T-helper 22 cell (primary cell): ENCODE results near the gene PSD4.

ENCODE experiments used
- DNase-seq: peaks from one replicate; pipeline ENCODE4 v3.0.0-alpha.2; 2020; ENCODE audit warnings: low read depth

PSD4 gene

DNA sequence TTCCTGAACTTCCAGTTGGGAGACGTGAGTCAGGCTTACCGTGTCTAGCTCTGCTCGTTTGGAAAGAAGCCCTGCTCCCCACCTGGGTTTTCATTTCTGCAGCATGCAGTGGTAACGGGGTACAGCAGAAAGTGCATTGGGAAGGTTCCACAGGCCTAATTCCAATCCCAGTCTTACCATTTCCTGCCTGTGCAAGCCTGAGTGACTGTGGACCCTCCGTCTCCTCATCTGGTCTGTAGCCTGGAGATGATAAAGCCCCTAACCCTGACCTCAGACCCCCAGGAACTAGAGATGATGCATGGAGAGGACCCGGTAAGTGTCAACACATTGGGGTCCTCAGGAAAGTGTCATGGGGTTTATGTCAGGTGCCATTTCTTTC is 5.8 kb upstream of the PSD4 start:
- no peak for DNase-seq

DNA sequence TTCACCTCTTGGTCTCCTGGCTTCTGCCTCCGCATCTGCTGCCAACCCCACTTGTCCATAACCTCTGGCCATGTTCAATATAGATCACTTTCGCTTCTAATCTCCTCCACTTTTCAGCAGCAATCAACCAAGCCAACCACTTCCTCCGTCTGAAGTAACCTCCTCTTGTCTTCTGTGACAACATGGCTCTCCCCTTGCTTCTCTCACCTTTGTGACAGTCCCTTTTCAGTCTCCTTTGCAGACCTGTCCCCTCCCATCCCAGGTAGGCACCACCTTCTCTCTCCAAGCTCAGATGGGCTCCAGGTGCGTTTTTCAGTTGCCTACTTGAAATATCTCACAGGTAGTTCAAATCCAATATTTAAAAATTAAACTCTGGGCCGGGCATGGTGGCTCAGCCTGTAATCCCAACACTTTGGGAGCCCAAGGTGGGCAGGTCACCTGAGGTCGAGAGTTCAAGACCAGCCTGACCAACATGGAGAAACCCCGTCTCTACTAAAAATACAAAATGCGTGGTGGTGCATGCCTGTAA is 4.7 kb upstream of the PSD4 start:
- no peak for DNase-seq

GRCh38 chr2:113169586-113169985 is 4.2 kb upstream of the PSD4 start:
- no peak for DNase-seq

- no peak for DNase-seq
Observed at GRCh38 chr2:113171334-113172075, 2.3 kb upstream of the PSD4 start.

DNA sequence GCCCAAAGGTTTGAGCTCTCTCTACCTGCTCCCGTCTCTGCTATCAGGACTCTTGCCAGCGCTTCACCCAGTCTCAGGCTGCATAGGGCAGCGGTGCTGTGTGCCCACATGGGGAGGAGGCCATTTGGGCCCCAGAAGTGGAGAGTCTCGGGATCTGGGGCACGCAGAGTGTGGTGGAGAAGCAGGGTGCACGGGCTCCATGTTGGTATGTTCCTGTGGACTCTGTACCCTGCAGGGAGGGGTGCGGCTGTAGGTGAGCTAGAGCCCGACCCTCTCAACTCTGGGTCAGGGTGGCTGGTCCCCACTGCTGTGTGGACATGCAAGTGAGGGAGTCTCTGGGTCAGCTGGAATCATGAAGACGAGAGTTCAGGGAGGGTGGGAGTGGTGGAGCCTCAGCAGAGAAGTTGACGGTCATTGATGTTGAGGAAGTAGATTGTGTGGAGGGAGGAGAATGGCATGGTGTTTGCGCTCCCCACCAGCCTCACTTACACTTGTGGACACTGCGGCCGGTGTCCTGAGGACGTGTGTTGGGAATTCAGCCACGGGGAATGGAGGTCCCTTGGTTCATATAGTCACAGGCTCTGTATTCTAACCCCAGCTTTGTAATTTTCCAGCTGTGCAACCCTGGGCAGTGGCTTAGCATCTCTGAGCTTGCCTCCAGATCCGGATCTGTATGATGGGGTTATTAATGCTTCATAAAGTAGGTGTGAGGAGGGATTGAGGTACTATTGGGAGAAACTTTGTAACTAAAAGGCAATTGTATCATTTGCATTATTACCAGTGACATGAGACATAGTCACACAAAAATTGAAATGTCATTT is 840 bp upstream of the PSD4 start:
- no peak for DNase-seq

DNA sequence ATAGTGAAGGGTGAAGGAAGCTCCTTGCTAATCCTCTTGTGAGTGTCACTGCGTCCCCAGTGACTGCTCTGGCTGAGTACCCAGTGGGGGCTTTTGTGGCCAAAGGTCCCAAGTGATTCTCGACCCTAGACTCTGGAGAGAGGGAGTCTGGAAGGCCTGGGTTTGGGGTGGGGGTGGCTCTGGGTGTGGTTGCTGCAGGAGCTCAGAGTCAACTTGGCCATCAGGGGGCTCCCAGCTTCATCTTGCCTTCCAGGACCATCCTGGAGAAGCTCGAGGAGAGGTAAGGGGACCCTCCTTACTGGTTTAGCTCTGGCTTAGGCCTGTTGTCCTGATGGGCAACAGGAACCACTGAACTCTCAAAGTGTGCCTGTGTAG is 592 bp downstream of the PSD4 start:
- no peak for DNase-seq

DNA sequence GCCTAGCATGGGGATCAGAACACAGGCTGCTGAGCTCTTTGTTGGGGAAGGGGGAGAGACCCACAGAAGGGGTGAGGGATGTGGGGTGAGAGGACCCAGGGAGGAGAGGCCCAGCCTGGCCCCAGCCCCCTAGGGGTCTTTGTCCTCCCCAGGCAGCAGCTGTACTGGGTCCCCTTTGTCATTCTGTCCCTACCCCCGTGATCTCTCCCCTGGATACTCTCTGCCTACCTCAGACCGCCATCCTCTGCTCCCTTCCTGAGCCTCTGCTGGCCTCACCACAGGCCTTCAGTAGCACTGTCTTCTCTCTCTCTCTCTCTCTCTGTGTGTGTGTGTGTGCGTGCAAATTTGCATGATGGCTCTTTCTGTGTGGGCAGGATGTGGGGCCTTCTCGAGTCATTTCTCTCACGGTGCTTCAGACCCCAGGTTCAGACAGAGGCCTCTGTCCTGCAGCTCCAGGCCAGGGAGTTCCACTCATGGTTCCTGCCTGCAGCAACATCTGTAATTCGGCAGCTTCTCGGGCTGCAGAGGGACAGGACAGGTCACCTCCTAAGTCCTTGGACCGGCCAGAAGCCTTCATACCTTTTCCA is 1.4 kb downstream of the PSD4 start:
- peak; percentile 57 for DNase-seq

GRCh38 chr2:113175736-113176695 is 2.2 kb downstream of the PSD4 start:
- DNase-seq: no peak

DNA sequence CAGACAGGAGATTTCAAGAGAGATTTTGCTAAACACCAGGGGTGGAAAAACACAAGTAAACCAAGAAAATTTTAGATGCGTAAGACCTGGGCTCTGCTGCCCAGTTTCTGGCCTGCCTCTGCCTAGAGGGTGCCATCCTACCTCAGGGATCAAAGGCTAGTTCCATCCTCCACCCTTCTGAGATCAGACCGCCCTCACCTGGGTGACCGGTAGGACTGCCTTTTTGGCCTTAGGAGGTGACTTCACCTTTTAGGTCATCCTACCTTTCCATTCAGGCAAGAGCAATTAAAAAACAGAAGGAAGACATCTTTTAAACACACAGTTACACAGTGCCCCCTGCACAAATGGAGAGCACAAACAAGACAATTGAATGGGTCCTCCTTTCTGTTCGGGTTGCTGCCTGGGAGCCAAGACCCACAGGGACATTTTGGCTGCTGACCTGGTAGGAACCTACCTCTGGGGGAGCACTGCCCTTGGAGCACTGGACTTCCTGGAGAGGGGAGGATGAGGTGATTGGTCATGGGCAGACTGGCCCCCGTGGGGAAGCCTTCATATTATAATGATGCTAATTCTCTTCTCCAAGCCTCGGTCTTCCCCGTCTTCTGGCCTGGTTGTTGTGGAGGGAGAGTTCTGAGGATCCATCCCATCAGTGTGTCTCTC is 3.1 kb downstream of the PSD4 start:
- no peak for DNase-seq

- no peak for DNase-seq
Observed at GRCh38 chr2:113178069-113178746, 4.4 kb downstream of the PSD4 start.

GRCh38 chr2:113178891-113179290 is 5.1 kb downstream of the PSD4 start:
- DNase-seq: peak; percentile 42

DNA sequence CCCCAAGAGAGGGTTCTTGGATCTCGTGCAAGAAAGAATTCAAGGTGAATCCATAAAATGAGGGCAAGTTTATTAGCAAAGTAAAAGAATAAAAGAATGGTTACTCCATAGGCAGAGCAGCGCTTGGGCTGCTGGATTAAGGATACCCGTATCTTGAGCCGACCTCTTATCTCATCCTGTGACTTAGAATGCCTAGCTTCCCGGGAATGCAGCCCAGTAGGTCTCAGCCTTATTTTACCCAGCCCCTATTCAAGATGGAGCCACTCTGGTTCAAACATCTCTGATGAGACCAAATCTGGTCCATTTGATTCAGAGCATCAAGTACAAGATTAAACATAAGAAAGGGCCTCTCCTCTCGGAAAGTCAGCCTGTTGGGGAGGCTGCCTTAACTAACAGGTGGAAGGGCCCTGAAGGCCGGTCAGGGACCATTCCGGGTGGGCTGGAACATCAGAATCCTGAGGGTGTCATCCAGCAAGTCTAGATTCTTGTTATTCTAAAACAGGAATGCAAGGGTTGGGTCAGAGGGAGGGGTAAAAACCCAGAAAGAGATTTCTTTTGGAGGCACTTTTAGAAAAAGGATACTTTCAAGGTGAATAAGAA is 5.8 kb downstream of the PSD4 start:
- no peak for DNase-seq

DNA sequence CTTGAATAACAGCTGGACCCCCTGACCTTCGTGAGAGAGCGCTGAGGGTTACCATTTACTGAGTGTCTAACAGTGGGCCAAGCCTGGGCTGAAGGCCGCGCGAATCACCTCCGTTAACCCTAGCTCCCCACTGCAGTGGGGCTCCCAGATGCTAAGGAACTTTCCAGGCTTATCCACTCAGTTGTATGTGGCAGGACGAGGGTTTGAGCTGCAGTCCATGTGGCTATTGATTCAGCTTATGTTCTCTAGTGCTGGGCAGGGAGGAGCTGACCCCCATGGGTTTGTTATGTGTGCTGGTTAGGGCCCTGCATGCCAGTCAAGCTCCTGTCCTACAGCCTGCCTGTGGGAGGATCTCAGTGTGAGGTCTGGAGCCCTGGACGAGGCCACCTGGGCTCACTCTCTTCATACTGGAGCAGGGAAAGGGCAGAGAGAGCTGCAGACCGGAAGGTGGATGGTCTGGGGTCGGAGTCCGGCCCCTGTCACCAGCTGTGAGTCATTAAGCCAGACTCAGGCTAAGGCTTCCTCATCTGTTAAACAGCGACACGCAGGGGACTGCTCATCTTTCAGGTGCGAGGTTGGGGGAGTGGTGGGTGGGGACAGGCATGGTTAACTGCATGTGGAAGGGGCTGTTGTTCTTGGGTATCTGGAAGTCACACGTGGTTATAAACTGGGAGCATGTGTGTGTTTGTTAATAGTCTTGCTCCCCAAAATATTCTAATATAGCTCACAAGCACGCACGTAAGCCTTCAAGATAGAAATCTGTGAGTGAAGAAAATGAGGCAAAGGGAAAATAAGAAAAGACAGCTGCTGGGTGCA is 6.6 kb downstream of the PSD4 start:
- DNase-seq: no peak

DNA sequence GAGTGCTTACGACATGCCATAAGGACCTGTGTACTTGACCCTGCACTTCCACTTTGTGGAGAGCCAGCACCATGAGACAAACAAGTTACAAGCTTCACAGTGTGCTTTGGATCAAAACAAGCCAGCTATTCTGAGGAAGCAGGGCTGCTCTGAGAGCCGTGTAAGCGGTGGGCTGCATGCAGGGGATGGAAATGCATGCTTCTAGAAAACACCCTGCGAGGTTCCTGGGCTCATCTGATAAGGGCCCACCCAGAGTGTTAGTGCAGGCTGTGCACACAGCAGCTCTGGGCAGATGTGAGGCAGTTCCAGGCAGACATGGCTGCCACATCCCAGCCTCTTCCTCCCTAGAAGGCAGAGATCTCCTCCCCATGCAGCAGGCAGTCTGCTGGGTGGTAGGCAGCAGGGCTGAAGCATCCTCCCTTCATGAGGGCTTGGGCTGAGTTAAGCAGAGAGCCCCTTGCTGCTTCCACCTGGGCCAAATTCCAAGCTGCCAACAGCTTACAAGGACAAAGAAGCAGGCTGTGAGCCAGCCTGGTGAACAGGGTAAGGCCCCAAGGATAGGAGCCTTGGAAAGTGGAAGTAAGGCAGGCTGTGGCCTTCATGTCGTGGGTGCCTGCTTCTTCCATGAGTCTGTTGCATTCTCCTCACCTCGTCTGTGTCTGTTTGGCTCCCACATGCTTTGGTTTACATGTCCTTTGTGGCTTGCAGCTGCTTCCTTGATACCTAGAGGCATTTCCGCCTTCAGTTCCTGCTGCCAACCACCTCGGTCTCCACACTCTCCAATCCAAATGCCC is 7.7 kb downstream of the PSD4 start:
- DNase-seq: no peak

DNA sequence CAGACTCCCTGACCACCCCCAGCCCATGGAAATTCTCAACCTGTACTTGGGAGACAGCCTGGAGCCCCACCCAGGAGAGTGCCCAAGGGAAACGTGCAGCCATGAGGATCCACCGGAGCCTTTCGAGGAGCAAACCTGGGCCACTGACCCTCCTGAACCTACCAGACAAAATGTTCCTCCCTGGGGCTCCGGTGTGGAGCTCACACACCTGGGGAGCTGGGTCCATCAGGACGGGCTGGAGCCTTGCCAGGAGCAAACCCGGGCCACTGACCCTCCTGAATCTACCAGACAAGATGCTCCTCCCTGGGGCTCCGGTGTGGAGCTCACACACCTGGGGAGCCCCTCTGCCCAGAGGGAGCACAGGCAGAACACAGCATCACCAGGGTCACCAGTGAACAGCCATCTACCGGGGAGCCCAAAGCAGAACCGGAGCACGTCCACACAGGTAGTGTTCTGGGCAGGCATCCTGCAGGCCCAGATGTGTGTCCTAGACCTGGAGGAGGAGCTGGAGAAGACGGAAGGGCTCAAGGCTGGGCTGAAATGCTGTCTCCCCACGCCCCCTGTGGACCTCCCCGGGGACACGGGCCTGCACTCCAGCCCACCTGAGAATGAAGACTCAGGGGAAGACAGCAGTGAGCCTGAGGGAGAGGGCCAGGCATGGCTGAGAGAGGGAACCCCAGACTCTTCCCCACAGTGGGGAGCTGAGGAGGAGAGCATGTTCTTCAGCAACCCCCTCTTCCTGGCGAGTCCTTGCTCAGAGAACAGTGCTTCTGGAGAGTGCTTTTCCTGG is 8.9 kb downstream of the PSD4 start:
- DNase-seq: no peak

DNA sequence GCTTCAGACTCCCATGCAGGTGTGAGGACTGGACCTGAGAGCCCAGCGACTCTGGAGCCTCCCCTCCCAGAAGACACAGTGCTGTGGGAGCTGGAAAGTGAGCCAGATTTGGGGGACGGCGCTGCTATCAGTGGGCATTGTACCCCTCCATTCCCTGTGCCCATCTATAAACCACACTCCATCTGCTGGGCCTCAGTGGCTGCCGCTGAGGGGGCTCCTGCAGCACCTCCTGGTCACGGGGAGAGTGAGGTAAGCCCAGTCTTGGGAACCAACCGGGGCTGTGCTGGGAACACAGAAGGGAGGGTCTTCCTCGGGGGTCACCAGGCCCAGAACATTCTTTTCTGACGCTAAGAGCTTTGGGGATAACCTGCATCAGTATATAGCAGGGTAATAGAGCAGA is 9.5 kb downstream of the PSD4 start:
- no peak for DNase-seq

- no peak for DNase-seq
Observed at GRCh38 chr2:113183703-113184102, 9.9 kb downstream of the PSD4 start.
